ENCODE measurements around the gene TNRC18.

TNRC18 gene

DNA sequence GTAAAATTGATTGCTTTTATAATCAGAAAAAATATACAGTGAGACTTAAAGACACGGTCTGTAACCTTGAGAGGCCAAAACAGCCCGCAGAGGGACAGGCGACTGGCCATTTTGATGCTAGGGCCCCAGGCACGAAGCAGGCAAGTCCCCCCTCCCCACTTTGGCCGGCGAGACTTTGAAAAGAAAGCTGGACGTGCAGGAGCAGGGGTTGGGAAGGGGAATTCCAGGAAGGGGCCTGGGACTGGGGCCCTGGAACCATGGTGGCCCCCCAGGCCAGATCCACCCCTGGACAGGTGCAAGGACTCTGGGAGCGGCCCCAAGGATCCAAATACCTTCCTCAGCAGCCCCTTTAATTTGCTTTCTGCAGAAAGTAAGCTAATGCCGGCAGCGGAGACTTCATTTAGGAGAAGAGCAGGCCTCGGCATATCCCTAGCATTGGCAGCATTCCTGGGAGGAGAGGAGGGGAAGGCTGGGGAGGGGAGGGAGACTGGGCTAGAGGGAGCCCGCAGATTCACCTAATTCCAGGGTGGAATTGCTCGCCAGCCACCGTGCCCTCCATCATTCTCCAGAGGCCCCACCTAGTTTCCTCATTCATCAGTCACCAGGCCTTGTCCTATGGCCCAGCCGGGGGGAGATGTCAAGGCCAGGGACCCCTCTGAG lies 24.9 kb upstream of the TNRC18 start:
- no peak for DNase-seq

DNA sequence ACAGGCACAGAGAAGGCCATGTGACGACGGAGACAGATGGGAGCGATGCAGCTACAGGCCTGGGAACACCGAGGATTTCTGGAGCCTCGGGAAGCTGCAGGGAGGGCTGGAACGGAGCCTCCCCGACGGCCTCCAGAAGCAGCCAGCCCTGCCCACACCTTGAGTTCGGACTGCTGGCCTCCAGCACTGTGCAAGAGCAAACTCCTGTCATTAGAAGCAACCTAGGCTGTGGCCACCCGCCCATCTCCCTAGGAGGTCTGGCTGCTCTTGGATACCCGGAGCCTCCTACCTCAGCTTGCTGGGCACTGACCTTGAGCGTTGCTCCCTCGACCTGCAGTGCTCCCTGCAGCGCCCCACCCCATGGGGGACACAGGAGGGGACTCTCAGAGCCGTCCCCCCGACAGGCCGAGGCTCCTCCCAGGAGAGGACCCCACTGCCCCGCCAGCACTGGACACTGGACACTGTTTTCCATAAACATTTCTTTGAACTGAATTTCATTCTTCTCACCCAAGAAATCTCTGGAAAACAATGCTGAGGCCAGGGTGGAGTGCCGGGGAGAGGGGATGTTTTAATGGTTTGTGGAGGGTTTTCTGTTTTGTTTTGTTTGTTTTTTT lies 22.5 kb upstream of the TNRC18 start:
- DNase-seq = no peak

DNA sequence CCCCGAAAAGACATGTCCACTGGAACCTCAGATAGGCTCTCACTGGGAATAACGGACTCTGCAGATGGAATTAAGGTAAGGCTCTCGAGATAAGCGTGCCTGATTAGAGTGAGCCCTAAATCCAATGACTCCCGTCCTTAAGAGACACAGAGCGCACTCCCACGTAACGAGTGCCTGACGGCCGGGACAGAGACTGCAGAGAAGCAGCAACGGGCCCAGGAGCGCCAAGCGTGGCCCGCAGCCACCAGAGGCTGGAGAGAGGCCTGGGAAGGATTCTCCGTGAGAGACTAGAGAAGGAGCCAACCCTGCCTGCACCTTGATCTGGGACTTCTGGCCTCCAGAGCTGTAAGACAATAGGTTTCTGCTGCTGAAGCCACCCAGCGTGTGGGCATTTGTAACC lies 20.0 kb upstream of the TNRC18 start:
- DNase-seq = no peak

DNA sequence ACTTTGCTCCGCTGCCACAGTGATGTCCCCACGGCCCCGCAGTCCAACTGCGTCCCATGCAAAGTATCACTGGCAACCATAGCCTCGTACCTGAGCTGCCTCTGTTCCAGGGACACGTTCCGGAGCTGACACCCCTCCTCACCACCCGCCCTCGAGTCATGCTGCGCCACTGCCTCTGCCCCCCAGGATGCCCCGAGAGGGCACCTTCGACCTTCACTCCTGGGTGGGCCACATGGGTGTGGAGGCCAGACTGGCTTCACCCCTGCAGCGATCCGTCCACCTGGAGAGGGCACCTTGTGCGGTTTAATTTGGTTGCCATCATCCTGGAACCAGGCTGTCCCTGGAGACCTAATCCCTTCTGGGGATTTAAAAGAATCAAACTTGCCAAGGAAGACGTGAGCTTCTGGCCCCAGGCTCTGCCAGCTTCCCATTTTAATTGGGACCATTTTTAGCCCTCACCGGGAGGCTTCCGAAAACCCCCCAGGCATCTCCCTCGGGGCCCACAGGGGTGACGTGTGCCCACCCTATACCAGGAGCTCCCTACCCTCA lies 19.2 kb upstream of the TNRC18 start:
- DNase-seq = no peak

DNA sequence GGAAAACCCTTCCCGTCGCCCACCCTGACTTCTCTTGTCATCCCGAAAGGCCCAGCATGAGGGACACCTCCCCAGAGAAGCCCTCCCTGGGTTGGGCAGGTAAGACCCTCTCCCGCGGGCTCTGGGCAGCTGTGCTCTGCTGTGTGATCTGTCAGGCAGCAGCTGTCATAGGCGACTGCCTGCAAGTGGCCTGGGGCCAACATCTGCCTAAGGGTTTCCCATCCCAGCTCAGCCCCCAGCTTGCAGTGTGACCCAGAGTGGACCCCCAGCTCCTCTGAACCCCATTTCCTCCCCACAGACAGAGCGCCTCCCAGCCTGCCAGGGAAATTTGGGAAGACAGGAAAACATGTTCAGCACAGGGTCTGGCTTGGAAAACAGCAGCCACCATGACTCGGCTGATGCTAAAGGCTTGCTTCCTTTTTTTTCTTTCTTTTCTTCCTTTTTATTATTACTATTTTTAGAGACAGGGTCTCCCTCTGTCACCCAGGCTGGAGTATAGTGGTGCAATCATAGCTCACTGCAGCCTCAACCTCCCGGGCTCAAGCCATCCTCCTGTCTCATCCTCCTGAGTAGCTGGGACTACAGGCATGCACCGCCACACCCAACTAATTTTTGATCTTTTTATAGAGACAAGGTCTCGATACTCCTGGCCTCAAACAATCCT lies 18.3 kb upstream of the TNRC18 start:
- no peak for DNase-seq

DNA sequence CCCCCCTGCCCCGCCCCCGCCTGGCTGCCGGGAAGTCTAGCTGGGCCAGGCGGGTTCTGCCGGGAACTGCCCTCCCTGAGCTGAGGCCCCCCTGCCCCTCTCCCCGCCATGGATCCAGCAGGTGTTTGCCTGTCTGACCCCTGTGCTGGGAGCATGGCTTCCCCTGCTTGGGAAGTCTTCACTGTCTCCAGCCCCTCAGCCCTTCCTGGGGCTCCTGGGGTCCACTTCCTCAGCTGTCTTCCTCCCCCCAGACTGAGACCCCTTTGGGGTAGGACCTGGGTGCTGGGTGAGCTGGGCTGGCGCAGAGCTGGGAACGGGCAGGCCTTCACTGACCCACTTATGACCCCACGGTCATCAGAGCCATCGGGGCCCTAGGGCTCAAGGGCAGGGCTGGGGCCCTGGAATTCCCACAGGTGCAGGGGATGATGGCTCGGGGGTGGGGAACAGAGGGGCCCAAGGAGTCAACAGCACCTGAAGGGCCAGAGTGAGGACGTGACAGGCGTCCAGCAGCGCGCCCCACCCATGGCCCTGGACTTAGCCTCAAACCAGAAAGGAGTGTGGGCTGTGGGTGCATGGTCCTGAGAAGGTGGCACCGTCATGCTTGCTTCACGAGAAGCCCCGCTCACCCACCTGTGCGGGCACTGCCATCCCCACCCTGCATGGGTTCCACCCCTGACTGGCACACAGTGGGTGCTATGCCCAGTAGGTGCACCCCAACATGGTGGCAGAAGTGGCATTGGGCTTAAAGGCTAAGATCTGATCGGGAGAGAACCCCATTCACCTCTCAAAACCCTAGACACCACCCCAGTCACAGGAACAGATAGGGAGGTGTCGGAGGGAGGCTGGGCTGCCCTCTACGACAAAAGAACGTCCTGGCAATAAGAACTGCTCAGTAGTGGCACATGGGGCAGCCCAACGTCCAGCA lies 16.2 kb upstream of the TNRC18 start:
- DNase-seq = no peak

DNA sequence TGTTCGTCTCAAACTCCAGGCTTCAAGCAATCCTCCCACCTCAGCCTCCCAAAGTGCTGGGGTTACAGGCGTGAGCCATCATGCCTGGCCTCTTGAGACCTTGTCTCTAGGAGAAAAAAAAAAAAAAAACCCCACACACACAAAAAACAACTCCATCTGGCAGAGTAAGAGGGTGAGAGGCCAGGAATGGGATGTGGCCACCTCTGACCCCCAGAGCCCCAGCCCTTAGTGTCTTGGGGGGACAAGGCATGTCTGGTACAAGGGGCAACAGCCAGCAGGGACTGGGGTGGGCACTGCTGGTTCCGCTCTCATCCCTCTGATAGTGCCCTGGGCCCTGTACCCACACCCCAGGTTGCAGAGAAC lies 15.6 kb upstream of the TNRC18 start:
- DNase-seq = no peak

DNA sequence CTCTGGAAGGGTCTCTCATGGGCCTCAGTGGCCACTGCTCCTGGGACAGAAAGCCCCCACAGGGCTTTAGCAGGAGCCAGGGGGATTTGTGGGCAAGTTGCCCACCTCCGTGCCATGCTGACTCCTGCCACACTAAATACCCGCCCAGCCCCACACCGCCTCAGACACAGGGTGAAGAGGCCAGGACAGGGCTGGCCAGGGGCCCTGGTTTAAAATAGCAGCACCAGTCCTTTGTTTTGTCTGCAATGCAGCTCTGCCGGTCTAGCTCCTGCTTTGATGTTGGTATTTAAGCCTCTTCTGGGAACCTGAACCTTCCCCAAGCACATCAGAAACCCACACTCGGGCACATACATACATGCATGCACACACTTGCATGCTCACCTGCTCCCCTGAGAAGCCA lies 14.4 kb upstream of the TNRC18 start:
- no peak for DNase-seq

DNA sequence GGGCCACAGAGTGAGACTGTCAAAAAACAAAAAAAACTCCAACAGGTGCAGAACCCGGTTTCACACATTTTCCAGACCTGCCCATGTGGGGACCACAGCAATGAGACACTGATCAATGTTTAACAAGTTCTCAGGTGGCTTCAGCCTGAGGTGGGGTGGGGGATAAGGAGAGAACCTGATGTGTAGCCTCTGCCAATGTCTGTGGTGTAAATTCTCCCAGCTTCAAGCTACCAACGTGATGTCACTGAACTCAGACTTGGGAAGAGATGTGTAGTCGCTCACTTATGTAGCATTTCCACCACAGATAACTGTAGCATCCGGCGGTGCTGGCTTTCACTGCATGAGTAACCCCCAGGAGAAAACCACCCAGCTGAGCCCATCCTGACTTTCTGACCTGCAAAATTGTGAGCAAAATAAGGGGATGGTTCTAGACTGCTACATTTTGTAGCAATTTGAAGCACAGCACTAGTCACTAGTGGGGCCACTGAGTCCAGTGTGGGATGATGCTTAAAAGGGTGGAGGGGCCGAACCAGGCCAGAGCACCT lies 13.8 kb upstream of the TNRC18 start:
- no peak for DNase-seq

DNA sequence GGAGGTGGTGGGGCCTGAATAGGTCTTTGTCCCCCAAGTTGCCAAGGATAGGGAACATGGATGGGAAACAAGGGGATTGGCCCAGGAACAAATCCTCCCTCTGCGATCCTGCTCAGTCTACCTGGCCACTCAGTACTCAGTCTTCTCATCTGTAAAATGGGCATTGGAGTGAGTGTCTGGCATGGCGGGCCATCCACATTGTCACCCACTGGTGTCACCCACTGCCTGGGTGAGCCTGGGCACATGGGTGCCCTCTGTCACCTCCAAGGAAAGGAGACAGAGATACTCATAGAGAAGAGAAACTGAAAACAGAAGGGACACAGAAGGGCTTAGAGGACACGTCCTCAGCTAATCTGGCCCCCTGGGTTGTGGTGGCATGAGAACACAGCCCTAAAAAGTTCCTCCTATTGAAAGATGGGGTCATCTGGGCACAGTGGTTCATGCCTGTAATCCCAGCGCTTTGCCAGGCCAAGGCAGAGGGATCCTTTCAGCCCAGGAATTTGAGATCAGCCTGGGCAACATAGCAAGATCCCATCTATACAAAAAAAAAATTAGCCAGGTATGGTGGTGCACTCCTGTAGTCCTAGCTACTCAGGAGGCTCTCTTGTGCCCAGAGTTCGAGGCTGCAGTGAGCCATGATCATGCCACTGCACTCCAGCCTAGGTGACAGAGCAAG lies 12.5 kb upstream of the TNRC18 start:
- no peak for DNase-seq

DNA sequence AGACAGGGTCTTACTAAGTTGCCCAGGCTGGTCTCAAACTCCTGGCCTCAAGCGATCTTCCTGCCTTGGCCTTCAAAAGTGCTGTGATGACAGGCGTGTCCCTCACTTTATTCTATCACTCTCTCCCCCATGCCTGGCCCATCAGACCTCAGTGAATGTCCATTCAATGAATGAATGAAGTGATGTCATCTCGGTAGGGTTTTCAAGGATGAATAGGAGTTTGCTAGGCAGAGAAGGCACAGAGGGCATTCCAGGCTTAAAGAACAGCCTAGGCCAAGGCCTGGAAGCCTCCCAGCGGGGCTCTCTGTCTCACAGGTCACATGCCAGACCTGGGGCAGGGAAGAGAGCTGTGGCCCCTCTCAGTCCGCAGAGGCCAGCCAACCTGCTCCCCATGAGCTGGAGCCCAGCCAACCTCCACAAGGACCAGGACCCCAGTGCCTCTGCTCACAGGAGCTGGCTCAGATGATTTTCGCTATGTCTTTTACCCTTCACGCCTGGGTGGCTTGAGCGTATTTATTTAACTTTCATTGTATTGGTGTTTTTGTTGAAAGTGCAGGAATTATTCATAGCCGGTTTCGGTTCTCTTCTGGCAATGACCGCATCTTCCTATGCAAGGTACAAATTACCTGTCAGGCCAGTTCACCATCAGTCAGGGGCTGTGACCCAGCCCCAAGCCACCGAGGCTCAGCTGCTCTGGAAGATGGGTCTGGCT lies 11.8 kb upstream of the TNRC18 start:
- DNase-seq = no peak

DNA sequence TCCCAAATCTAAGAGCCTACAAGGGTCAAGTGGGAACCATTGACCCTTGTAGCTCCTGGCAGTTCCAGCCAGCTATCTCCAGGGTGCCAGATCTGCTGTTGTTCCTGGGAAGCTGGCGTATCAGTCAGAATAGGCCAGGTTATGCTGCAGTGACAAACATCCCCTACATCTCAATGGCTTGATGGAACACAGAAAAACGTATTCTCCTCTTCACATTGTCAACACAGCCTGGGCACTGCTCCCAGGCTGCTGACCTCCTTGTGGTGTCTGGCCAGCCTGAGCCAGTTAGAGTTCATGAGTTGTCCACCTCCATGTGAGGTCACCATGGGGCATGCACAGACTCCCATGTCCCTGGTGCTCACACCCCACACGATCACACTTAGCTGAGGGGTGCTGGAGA lies 9.5 kb upstream of the TNRC18 start:
- no peak for DNase-seq

DNA sequence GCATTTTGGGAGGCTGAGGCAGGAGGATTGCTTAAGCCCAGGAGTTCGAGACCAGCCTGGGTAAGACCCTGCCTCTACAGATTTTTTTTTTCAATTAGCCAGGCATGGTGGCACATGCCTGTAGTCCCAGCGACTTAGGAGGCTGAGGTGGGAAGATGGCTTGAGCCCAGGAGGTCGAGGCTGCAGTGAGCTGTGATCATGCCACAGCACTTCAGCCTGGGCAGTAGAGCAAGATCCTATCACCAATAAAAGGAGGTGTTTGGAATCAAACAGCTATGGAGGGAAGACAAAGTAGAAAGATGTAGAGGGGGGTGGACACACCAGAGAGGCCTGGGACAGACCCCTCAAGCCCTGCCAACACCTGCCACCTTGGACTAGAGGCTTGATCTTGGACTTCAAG lies 9.1 kb upstream of the TNRC18 start:
- DNase-seq = no peak

DNA sequence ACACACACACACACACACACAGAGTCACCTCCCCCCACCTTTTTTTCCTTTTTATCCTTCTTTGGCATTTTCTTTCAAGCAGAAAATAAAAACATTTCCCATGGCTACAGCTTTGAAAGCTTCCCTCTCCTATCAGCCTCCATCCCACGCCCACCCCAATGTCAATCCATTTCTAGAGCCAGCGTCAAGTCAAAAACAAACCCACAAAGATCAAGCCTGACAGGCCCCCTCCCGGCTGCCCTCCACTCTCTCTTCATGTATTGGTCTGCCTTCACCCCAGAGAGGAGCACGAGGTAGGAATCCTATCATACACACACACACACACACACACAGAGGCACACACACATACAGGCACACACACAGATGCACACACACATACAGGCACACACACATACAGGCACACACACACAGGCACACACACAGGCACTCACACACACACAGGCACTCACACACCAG lies 8.0 kb upstream of the TNRC18 start:
- DNase-seq = no peak

DNA sequence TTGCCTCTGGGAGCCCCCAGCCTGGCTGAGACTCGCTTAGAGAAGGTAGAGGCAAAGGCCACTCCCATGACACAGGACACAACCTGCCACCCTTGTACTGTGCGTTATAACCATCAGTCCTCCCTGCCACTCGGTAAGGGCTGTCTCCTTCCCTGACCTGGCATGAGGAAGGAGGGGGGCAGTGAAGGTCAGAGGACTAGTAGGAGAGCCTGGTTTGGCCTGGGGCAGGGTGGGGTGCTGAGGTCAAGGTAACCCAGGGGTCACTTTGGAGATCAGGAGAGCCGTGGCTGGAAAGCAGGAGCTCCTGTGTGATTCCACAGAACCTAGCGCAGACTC lies 6.9 kb upstream of the TNRC18 start:
- DNase-seq = no peak

DNA sequence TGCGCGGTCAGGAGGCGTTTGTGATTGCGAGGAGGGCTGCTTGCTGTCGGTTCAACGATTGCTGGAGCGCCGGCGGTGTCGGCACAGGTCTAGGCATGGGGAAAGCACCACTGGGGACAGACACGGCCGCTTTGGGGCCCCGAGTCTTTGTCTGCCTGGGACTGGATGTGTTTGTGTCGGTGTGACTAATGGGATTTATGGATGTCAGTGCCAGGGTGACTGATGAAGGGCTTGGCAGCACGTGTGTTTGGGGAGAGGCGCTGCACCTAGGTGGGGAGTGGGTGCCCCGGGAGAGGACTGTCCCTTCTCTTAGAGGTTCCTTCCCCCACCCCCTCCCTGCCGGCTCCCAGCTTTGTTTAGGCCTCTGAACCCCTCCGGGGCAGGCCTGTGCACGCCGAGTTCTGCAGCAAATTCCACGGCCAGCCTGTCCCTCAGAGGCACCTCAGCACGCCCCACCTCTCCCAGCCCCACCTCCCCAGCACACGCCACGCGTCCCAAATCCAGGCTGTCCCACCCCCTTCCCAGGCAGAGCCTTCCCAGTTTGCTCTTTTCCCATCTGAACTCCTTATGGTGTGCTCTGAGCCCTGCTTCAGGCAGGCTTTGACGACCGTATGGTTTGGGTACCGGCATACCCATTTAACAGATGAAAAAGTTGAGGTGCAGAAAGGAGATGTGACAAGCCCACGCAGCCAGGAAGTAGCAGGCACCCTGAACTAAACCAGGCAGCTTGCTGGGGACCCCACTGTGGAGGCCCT lies 6.4 kb upstream of the TNRC18 start:
- DNase-seq = no peak

DNA sequence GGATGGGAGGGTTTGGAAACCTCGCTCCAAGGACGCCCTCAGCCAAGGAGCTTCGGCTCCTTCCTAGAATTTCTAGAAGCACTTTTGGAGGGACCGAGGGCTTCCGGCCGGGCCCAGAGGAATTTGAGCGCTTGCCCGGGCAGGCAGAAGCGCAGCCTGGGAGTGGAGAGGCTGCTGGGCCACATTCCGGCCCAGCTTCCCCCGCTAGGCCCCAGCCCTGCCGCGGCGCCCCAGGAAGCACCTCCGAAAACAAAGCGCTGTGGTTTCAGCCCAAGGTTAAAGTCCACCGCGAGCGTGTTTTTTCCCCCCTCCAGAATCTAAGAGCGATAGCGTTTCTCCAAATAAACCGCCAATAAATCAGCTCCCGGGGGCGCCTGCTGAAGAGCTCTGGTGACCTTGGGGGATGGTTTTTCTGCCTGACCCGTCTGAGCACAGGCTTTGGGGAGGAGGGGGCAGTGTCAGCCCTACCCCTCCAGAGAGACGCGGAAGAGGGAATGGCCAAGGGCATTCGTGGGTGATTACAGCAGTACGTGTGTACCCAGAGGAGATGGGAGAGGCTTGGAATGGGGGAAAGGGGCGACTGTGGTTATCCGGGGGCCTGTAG lies 5.7 kb upstream of the TNRC18 start:
- no peak for DNase-seq

DNA sequence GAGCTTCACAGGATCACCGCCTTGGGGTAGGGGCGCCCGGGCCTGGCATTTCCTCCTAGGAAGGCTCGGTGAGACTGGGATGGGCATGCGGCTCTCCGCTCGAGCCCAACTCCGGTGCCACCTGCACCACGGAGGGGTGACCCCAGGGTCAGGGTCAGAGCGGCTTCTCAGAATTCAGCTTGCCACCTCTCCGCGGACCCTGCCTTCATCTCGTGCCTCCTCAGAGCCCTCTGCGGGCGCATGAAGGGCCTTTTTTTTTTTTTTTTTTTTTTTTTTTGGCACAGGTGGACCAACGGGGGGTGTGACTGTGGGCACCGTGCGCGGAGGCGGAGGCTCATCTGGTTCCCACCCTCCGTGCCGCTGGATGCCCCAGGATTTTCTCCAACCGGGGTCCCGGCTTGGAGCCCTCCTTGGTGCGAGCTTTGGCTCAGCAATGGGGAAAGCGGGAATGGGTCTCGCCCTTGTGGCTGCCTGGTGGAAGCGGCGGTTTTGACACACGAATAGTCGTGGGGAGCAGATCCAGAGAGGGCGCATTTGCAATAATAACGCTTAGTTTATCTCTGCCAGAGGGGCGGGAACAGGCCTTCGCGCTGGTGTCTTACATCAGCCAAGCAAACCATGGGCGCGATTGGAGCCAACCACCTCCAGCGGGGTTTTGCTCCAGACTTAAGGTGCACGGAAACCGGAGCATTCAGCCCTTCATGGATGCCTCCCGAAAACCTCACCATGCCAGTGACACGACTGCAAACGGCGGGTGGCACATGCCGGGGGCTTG lies 5.0 kb upstream of the TNRC18 start:
- no peak for DNase-seq

DNA sequence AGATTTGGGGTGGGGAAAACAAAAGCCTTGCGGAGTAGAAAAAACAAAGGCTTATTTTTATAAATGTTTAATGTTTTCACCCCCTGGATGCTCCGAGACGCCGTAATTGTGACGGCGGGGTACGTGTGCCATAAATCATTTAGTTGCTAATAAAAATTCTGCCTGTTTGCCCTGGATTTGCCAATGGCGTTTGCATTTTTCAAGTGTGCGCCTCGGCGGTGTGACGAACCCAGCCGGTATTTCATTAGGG lies 2.5 kb upstream of the TNRC18 start:
- DNase-seq = no peak
